Parathyroid adenoma (tissue), 2 donors: Measurements from ENCODE around the gene RAPGEF6.

ENCODE experiments used
- H2AFZ ChIP-seq: fragments of 300-600 bp; sonication (generic); one replicate; pipeline ENCODE4 v1.7.0; 2017; ENCODE audit warnings: antibody characterized with exemption, mild to moderate bottlenecking
- H3K27ac ChIP-seq: fragments of 300-600 bp; sonication (generic); one replicate; pipeline ENCODE4 v1.7.0; 2017
- H3K27me3 ChIP-seq: fragments of 300-600 bp; sonication (generic); one replicate; pipeline ENCODE4 v1.7.0; 2017; ENCODE audit warnings: low read length; ENCODE audit not compliant: control insufficient read depth, insufficient read depth
- H3K36me3 ChIP-seq: fragments of 300-600 bp; sonication (generic); one replicate; pipeline ENCODE4 v1.7.0; 2017; ENCODE audit warnings: low read length; ENCODE audit not compliant: control insufficient read depth, insufficient read depth
- H3K4me1 ChIP-seq: fragments of 300-600 bp; sonication (generic); one replicate; pipeline ENCODE4 v1.7.0; 2017; ENCODE audit warnings: control low read depth
- H3K4me2 ChIP-seq: fragments of 300-600 bp; sonication (generic); one replicate; pipeline ENCODE4 v1.7.0; 2017; ENCODE audit warnings: low read length
- H3K4me3 ChIP-seq: fragments of 300-600 bp; sonication (generic); one replicate; pipeline ENCODE4 v1.7.0; 2017; ENCODE audit warnings: low read depth, low read length
- H3K79me2 ChIP-seq: fragments of 300-600 bp; sonication (generic); one replicate; pipeline ENCODE4 v1.7.0; 2017; ENCODE audit warnings: control low read depth
- H3K9ac ChIP-seq: fragments of 300-600 bp; sonication (generic); one replicate; pipeline ENCODE4 v1.7.0; 2017; ENCODE audit warnings: mild to moderate bottlenecking
- H3K9me3 ChIP-seq: fragments of 300-600 bp; sonication (generic); one replicate; pipeline ENCODE4 v1.7.0; 2017; ENCODE audit warnings: low read length; ENCODE audit not compliant: control insufficient read depth
- CTCF ChIP-seq: fragments of 300-600 bp; sonication (generic); IDR thresholded peaks from one replicate; pipeline ENCODE4 v1.7.0; 2017; ENCODE audit warnings: antibody characterized with exemption, mild to moderate bottlenecking
- donor health status: primary hyperparathyroidism.

The RAPGEF6 gene

GRCh38 chr5:131619102-131619501 is 15.9 kb downstream of the RAPGEF6 start:
- Histone ChIP-seq H3K36me3 (no peaks in the 10 kb centered on the region), H3K4me1 (no peaks in the 10 kb centered on the region), H3K27me3 (no peaks in the 10 kb centered on the region), H3K27ac (no peak overlapping the region), H3K9me3 (no peaks in the 10 kb centered on the region), H3K79me2 (peaks cover 34% of the 10 kb centered on the region), H3K4me2 (no peak overlapping the region), H3K4me3 (no peak overlapping the region), H2AFZ (no peak overlapping the region), H3K9ac (no peak overlapping the region)
- TF ChIP-seq CTCF: no peak

GRCh38 chr5:131617140-131617822 is 17.7 kb downstream of the RAPGEF6 start:
- no peak for TF ChIP-seq CTCF

DNA sequence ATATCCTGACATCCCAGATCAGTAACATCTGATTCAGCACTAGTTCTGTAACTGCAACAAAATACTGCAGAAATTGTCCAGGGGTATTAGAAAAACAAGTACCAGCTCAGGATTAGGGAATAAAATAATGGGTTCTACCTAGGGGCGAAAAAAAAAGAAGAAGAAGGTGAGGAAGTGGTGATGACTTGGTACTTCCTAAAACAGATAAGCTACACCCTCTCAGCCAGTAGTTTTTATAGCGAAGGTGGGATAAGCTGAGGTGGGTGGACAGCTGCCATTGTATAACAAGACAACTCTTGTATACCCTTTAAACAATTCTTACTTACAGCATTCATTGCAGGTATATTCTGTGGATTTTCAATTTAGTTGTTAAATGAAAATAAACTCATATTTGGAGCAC is 19.1 kb downstream of the RAPGEF6 start:
- no peaks in the 10 kb centered on the region for H3K36me3 ChIP-seq
- H3K4me1 ChIP-seq: no peaks in the 10 kb centered on the region
- H3K27ac ChIP-seq: no peak overlapping the region
- no peak overlapping the region for H3K4me3 ChIP-seq
- no peaks in the 10 kb centered on the region for H3K9me3 ChIP-seq
- no peak for TF ChIP-seq CTCF
- H3K27me3 ChIP-seq: no peaks in the 10 kb centered on the region
- peaks cover 23% of the 10 kb centered on the region for H3K79me2 ChIP-seq
- H3K9ac ChIP-seq: no peak overlapping the region
- H3K4me2 ChIP-seq: no peak overlapping the region
- H2AFZ ChIP-seq: no peak overlapping the region

More at GRCh38 chr5:131617140-131617822, 17.7 kb downstream of the RAPGEF6 start:
- H2AFZ ChIP-seq: no peak overlapping the region
- H3K27ac ChIP-seq: no peak overlapping the region
- no peak overlapping the region for H3K4me3 ChIP-seq
- H3K79me2 ChIP-seq: peaks cover 30% of the 10 kb centered on the region
- H3K27me3 ChIP-seq: no peaks in the 10 kb centered on the region
- H3K4me2 ChIP-seq: no peak overlapping the region
- no peak overlapping the region for H3K9ac ChIP-seq
- no peaks in the 10 kb centered on the region for H3K36me3 ChIP-seq
- H3K9me3 ChIP-seq: no peaks in the 10 kb centered on the region
- H3K4me1 ChIP-seq: no peaks in the 10 kb centered on the region

GRCh38 chr5:131613423-131613822 is 21.6 kb downstream of the RAPGEF6 start:
- Histone ChIP-seq H3K9ac (no peak overlapping the region), H3K27me3 (no peaks in the 10 kb centered on the region), H3K4me3 (no peak overlapping the region), H3K4me1 (no peaks in the 10 kb centered on the region), H3K9me3 (no peaks in the 10 kb centered on the region), H2AFZ (no peak overlapping the region), H3K27ac (no peak overlapping the region), H3K4me2 (no peak overlapping the region), H3K79me2 (peaks cover 21% of the 10 kb centered on the region), H3K36me3 (no peaks in the 10 kb centered on the region)
- TF ChIP-seq CTCF: no peak

GRCh38 chr5:131611064-131611381 is 24.0 kb downstream of the RAPGEF6 start:
- H3K36me3 ChIP-seq: no peaks in the 10 kb centered on the region
- peaks cover 5% of the 10 kb centered on the region for H3K4me1 ChIP-seq
- no peak overlapping the region for H3K4me3 ChIP-seq
- H2AFZ ChIP-seq: no peak overlapping the region
- H3K27ac ChIP-seq: no peak overlapping the region
- H3K9ac ChIP-seq: no peak overlapping the region
- H3K4me2 ChIP-seq: no peak overlapping the region
- H3K27me3 ChIP-seq: no peaks in the 10 kb centered on the region
- no peak for TF ChIP-seq CTCF
- no peaks in the 10 kb centered on the region for H3K9me3 ChIP-seq
- peaks cover 29% of the 10 kb centered on the region for H3K79me2 ChIP-seq
